Epithelial cell of proximal tubule (primary cell): ENCODE measurements around the gene NSL1. TPM values are rescaled to one million over a fixed set of nuclear protein-coding genes. Genes with fewer than 3 reads are reported as not detected.

Experiments used
- DNase-seq: peaks from one replicate; pipeline ENCODE4 v3.0.0-alpha.2; 2011; ENCODE audit warnings: low read depth
- H3K4me3 ChIP-seq: 2 replicates; pipeline ENCODE4 v1.5.1; 2011; ENCODE audit warnings: low read depth, mild to moderate bottlenecking, low read length
- total RNA-seq: library from RNA; depleted of rRNA; stranded (reverse); fragments of >200 nt; gene quantifications from 2 replicates; pipeline ENCODE4 v1.2.3, GENCODE V29; 2015
- TF ChIP-seq, protein P1 (sequence below): conservative IDR thresholded peaks from 2 replicates; pipeline ENCODE4 v1.5.1; 2012; ENCODE audit warnings: low read depth, mild to moderate bottlenecking, low read length

The NSL1 gene
- total RNA-seq, 1 donor from 2014 or later, result 31.2 TPM

DNA sequence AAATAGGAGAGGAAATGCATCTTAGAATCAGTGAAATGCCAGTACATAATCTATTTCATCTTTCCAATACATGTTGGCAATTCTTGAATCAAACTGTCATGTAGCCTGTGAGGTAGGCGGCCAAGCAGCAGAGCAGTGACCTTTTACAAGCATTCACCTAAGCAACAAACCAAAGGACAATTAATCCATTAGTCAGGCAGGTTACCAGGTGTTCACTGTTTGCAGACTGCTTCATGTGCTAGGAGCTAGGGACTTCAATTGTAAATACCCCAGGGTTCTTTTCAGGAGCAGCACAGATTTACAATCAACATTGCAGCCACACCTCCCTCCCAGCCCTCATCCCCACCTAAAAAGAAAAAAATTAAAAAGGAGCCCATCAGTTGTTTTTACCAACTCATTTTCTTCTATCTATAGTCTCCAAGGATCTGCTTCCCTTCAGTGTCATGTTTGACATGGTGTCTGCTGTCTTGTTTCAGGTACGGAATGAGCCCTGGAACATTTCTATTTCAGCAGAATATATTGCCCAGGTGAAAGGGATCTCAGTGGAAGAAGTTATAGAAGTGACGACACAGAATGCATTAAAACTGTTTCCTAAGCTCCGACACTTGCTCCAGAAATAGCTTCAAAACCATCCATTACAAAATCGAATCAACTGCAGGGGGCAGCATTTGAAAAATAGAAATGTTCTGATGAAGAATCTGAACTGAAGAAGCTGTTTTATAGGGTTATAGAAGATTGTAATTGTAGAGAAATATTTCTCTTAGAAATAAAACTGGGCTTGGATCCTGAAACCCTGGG, 23.2 kb upstream of the NSL1 start:
- H3K4me3 ChIP-seq, result no peak overlapping the region
- no peak for DNase-seq
- TF ChIP-seq, protein P1, sequence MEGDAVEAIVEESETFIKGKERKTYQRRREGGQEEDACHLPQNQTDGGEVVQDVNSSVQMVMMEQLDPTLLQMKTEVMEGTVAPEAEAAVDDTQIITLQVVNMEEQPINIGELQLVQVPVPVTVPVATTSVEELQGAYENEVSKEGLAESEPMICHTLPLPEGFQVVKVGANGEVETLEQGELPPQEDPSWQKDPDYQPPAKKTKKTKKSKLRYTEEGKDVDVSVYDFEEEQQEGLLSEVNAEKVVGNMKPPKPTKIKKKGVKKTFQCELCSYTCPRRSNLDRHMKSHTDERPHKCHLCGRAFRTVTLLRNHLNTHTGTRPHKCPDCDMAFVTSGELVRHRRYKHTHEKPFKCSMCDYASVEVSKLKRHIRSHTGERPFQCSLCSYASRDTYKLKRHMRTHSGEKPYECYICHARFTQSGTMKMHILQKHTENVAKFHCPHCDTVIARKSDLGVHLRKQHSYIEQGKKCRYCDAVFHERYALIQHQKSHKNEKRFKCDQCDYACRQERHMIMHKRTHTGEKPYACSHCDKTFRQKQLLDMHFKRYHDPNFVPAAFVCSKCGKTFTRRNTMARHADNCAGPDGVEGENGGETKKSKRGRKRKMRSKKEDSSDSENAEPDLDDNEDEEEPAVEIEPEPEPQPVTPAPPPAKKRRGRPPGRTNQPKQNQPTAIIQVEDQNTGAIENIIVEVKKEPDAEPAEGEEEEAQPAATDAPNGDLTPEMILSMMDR, result peak; percentile 53

DNA sequence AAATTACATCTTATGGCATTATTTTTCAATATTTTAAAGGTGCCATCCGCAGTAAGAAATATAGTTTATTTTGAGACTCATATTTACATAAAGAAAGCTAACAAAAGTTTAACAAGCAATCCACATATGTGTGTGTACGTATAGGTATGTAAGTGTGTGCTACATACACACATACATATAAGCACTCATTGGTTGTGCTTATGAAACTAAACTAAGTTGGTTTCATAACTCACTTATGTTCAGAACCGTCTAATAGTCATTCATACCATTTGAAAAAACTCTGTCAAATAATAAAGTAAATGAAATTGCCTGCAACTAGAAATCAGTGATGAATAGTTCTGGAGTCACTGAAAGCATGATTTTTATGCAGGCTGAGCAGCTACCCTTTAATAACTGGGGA, 14.2 kb upstream of the NSL1 start:
- TF ChIP-seq, protein P1, result no peak
- DNase-seq, result no peak
- no peak overlapping the region for H3K4me3 ChIP-seq

DNA sequence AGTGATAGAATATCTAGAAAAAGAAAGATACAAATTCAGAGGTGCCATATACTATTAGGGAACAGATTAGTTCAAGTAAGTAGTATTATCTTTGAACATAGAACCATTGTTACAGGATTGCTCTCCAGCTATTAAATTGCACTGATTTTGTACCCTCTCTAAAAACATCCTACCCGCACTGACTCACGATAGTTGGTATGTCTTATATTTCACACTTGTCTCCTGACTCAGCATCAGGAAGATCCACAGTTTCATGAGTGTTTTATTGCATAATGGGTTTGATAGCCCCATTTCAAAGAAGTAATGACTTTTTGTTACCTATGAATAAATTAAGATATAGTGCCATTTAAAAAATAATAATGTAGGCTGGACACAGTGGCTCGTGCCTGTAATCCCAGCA, 6.1 kb upstream of the NSL1 start:
- TF ChIP-seq, protein P1, result no peak
- no peak for DNase-seq
- no peak overlapping the region for H3K4me3 ChIP-seq

DNA sequence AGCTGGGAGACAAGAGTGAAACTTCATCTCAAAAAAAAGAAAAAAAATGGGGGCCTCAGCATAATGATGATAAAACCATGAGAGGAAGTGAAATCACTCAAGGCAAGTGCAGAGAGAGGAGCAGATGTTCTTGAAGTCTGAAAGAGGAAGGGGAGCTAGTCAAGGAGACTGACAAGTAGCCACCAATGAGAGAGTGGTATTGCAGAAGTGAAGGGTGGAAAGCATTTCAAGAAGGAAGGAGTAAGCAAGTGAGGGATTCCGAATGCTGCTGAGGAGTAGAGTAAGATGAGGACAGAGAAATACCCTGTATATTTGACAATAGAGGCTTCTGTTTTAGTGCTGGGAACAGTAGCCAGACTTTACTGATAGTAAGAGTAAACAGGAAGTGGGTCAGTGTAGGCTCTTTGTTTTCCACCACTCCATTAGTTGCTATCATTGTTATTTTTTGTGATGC, 3.0 kb upstream of the NSL1 start:
- TF ChIP-seq, protein P1, result no peak
- DNase-seq, result no peak
- H3K4me3 ChIP-seq, result no peak overlapping the region

DNA sequence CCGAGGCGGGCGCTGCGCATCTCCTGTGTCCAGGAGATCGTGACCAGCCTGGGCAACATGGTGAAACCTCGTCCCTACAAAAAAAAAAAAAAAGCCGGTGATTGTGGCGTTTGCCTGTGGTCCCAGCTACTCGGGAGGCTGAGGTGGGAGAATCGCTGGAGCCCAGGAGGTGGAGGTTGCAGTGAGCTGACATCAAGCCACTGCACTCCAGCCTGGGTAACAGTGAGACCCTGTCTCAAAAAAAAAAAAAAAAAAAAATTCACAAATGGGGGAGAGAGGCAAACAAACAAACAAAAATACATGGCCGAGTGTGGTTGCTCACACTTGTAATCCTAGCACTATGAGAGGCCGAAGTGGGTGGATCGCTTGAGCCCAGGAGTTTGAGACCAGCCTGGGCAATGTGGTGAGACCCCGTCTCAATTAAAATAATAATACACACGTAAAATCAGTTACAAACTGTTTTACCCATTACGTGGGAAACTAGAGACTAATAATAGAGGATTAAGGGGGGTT, 875 bp upstream of the NSL1 start:
- peak overlapping the region; percentile 68 for H3K4me3 ChIP-seq
- TF ChIP-seq, protein P1, result no peak
- DNase-seq, result no peak

DNA sequence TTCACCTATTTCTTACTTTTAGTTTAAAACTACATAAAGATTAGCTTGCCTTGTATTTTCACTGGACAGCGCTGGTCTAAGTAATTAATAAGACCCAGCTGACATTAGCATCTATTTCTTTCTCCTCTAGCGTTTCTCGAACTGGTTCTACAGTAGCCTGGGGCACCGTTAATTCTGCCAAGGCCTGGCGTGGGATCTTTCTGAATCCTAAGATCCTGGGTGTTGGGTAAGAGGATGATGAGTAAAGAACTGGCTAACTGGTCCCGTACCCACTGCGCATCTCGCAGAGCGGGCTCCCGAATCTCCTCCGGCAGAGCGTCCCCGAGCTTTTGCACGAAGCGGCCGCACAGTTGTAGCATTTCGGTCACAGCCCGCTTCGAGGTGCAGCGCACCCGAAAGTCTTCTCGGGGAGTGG, 309 bp downstream of the NSL1 start:
- peak overlapping the region; percentile 68 for H3K4me3 ChIP-seq
- TF ChIP-seq, protein P1, result no peak
- DNase-seq, result no peak

DNA sequence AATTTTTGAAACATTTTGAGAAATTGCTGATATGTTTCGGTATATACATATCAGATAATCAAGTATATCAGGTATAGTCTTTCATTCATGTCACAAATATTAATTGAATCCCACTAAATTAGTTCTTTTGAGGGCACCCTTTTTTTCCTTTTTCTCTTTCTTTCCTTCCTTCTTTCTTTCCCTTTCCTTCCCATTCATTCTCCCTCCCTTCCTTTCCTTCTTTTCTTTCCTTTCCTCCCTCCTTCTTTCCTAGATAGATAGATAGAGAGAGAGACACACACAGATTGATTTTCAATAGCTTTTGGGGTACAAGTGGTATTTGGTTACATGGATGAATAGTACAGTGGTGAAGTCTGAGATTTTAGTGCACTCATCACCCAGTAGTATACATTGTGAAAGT, 5.7 kb downstream of the NSL1 start:
- TF ChIP-seq, protein P1, result no peak
- no peak for DNase-seq
- H3K4me3 ChIP-seq, result no peak overlapping the region
